ENCODE data around the gene MESD. TPM values are rescaled to one million over a fixed set of nuclear protein-coding genes. Genes with fewer than 3 reads are reported as not detected.

MESD gene
- polyA plus RNA-seq, 1 donor from 2014 or later, result 21.9 TPM

GRCh38 chr15:80951941-80952340 is 37.7 kb downstream of the MESD start:
- H3K4me1 Mint-ChIP-seq, result peaks cover 0 to 2% (median 0%) of the 10 kb centered on the region in 3 donors
- peaks cover 21% of the 10 kb centered on the region for H3K36me3 Mint-ChIP-seq
- H3K27ac Mint-ChIP-seq, result no peak overlapping the region
- H3K27me3 Mint-ChIP-seq, result no peaks in the 10 kb centered on the region
- H3K4me3 Mint-ChIP-seq, result no peak overlapping the region
- no peaks in the 10 kb centered on the region for H3K9me3 Mint-ChIP-seq

GRCh38 chr15:80950291-80951078 is 39.1 kb downstream of the MESD start:
- Mint-ChIP-seq H3K4me3 (no peak overlapping the region), H3K27ac (no peak overlapping the region), H3K9me3 (no peaks in the 10 kb centered on the region), H3K36me3 (peaks cover 24% of the 10 kb centered on the region), H3K4me1 (peaks cover 7 to 8% (median 8%) of the 10 kb centered on the region in 3 donors), H3K27me3 (no peaks in the 10 kb centered on the region)

GRCh38 chr15:80949756-80950155 is 39.9 kb downstream of the MESD start:
- H3K36me3 Mint-ChIP-seq, result peaks cover 24% of the 10 kb centered on the region
- H3K27ac Mint-ChIP-seq, result no peak overlapping the region
- peaks cover 8 to 10% (median 9%) of the 10 kb centered on the region in 3 donors for H3K4me1 Mint-ChIP-seq
- no peaks in the 10 kb centered on the region for H3K27me3 Mint-ChIP-seq
- no peak overlapping the region for H3K4me3 Mint-ChIP-seq
- no peaks in the 10 kb centered on the region for H3K9me3 Mint-ChIP-seq

- peaks cover 23% of the 10 kb centered on the region for H3K36me3 Mint-ChIP-seq
- H3K4me3 Mint-ChIP-seq, result no peak overlapping the region
- H3K9me3 Mint-ChIP-seq, result no peaks in the 10 kb centered on the region
- no peak overlapping the region for H3K27ac Mint-ChIP-seq
- peaks cover 8 to 10% (median 9%) of the 10 kb centered on the region in 3 donors for H3K4me1 Mint-ChIP-seq
- no peaks in the 10 kb centered on the region for H3K27me3 Mint-ChIP-seq
Measured at GRCh38 chr15:80948651-80949292, 40.8 kb downstream of the MESD start.

DNA sequence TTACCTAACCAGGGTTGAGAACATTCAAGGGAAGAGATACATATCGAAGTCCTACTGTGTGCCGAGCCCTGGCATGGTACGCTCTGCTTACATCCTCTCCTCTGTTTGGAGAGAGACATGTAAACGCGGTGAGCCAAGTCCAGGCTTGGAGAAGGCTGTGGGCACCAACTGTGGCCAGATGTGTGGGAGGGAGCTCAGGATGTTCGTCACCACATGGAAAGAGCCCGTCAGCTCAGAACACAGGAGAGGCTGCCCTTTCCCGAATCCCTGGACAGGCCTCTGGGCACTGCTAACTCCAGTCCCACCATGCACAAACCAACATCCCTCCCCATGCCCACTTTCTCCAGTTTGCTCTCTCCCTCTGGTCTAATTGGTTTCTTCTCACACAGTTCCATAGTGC is 43.0 kb downstream of the MESD start:
- peaks cover 8 to 10% (median 9%) of the 10 kb centered on the region in 3 donors for H3K4me1 Mint-ChIP-seq
- no peaks in the 10 kb centered on the region for H3K9me3 Mint-ChIP-seq
- H3K27me3 Mint-ChIP-seq, result no peaks in the 10 kb centered on the region
- H3K4me3 Mint-ChIP-seq, result no peak overlapping the region
- peaks cover 22% of the 10 kb centered on the region for H3K36me3 Mint-ChIP-seq
- peak overlapping the region in 1 of 3 donors; percentile 18 for H3K27ac Mint-ChIP-seq

GRCh38 chr15:80945605-80946004 is 44.0 kb downstream of the MESD start:
- no peaks in the 10 kb centered on the region for H3K27me3 Mint-ChIP-seq
- H3K4me1 Mint-ChIP-seq, result peaks cover 8 to 10% (median 9%) of the 10 kb centered on the region in 3 donors
- peaks cover 19% of the 10 kb centered on the region for H3K36me3 Mint-ChIP-seq
- H3K4me3 Mint-ChIP-seq, result no peak overlapping the region
- H3K27ac Mint-ChIP-seq, result no peak overlapping the region
- H3K9me3 Mint-ChIP-seq, result no peaks in the 10 kb centered on the region

DNA sequence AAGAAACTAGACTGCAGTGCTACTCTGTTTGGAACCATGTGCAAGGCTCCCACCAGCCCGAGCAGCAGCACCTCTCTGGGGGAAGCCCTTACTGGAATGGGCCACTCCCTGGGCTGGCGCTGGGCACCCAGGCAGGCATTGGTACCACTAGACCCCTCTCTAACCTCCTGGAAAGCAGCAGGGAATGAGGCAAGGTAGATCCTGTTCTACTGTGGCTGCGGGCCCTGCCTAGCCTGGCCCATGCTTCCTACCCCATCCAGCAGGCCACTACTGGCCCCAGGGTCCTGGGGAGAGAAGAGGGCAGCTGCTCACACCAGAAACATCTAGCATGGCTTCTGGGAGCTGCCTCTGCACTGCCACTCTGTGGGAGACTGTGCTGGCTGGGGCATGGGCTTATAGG is 44.8 kb downstream of the MESD start:
- no peaks in the 10 kb centered on the region for H3K9me3 Mint-ChIP-seq
- no peak overlapping the region for H3K4me3 Mint-ChIP-seq
- no peaks in the 10 kb centered on the region for H3K27me3 Mint-ChIP-seq
- H3K4me1 Mint-ChIP-seq, result peaks cover 8 to 10% (median 9%) of the 10 kb centered on the region in 3 donors
- peaks cover 19% of the 10 kb centered on the region for H3K36me3 Mint-ChIP-seq
- no peak overlapping the region for H3K27ac Mint-ChIP-seq

GRCh38 chr15:80942746-80943565 is 46.7 kb downstream of the MESD start:
- Mint-ChIP-seq H3K27ac (no peak overlapping the region), H3K4me1 (peaks cover 8 to 10% (median 9%) of the 10 kb centered on the region in 3 donors), H3K9me3 (no peaks in the 10 kb centered on the region), H3K27me3 (no peaks in the 10 kb centered on the region), H3K4me3 (peak overlapping the region in 1 of 4 donors; percentile 30), H3K36me3 (peaks cover 16% of the 10 kb centered on the region)

GRCh38 chr15:80942266-80942665 is 47.4 kb downstream of the MESD start:
- Mint-ChIP-seq H3K9me3 (no peaks in the 10 kb centered on the region), H3K27ac (no peak overlapping the region), H3K4me1 (peaks cover 8 to 10% (median 9%) of the 10 kb centered on the region in 3 donors), H3K36me3 (peaks cover 15% of the 10 kb centered on the region), H3K27me3 (no peaks in the 10 kb centered on the region), H3K4me3 (no peak overlapping the region)

DNA sequence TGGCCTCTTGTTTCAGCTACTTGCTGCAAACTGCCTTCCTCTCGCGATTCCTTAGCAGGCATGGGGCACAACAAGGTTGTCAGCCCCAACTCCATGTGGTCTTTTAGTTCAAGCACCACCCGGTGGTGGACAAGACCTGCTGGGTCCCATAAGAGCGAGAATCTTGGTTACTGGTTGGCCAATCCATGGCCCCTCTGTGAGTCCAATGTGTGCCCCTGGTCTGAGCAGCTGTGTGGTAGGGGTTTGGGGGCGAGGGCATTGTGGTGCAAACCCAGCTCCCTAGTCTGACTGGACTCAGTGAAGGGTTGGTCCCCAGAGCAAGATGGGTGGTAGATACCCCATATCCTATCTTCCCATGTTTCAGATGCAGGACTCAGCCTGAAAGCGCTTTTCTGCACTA is 48.8 kb downstream of the MESD start:
- no peaks in the 10 kb centered on the region for H3K9me3 Mint-ChIP-seq
- no peak overlapping the region for H3K4me3 Mint-ChIP-seq
- peaks cover 4 to 5% (median 5%) of the 10 kb centered on the region in 3 donors for H3K4me1 Mint-ChIP-seq
- no peak overlapping the region for H3K27ac Mint-ChIP-seq
- H3K27me3 Mint-ChIP-seq, result no peaks in the 10 kb centered on the region
- peaks cover 16% of the 10 kb centered on the region for H3K36me3 Mint-ChIP-seq

DNA sequence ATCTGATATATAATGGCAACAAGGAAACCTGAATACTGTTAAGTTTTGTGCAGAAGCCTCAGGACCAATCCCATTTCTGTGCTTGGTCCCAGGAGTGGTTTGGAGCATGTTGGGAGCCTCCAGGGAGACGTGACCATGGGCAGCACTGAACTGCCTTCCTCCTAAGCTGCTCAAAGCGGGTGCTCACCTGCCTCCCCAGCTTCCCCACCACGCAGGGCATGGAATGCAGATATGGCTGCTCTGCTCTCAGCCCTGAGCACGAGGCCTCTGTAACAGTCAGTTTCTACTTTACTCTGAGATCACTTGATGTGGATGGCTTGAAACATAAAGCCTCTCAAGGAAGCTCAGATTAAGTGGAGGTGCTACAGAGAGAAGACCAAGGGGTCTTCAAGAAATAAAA is 49.3 kb downstream of the MESD start:
- H3K27ac Mint-ChIP-seq, result no peak overlapping the region
- no peaks in the 10 kb centered on the region for H3K9me3 Mint-ChIP-seq
- H3K4me1 Mint-ChIP-seq, result peaks cover 0 to under 1% (median under 1%) of the 10 kb centered on the region in 3 donors
- H3K36me3 Mint-ChIP-seq, result peaks cover 16% of the 10 kb centered on the region
- no peaks in the 10 kb centered on the region for H3K27me3 Mint-ChIP-seq
- no peak overlapping the region for H3K4me3 Mint-ChIP-seq

GRCh38 chr15:80939216-80939615 is 50.4 kb downstream of the MESD start:
- Mint-ChIP-seq H3K4me3 (no peak overlapping the region), H3K27me3 (no peaks in the 10 kb centered on the region), H3K4me1 (no peaks in the 10 kb centered on the region), H3K9me3 (no peaks in the 10 kb centered on the region), H3K27ac (no peak overlapping the region), H3K36me3 (peaks cover 15% of the 10 kb centered on the region)

DNA sequence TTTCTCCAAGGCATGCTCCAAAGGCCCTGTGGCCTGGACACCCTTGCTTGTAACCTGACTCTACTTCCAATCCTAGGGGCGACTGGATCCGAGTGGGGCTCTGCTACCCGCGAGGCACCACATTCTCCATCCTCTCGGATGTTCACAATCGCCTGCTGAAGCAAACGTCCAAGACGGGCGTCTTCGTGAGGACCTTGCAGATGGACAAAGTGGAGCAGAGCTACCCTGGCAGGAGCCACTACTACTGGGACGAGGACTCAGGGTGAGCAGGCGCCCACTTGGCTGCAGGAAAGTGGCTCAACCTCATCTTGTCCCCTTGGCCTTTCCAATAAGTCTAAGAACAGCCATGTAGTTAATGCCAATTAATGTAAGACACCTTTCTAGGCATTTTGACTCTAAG is 51.9 kb downstream of the MESD start:
- H3K27ac Mint-ChIP-seq, result no peak overlapping the region
- H3K36me3 Mint-ChIP-seq, result peaks cover 15% of the 10 kb centered on the region
- no peak overlapping the region for H3K4me3 Mint-ChIP-seq
- no peaks in the 10 kb centered on the region for H3K4me1 Mint-ChIP-seq
- no peaks in the 10 kb centered on the region for H3K9me3 Mint-ChIP-seq
- H3K27me3 Mint-ChIP-seq, result no peaks in the 10 kb centered on the region

- no peaks in the 10 kb centered on the region for H3K4me1 Mint-ChIP-seq
- H3K4me3 Mint-ChIP-seq, result no peak overlapping the region
- no peak overlapping the region for H3K27ac Mint-ChIP-seq
- peaks cover 14% of the 10 kb centered on the region for H3K36me3 Mint-ChIP-seq
- no peaks in the 10 kb centered on the region for H3K27me3 Mint-ChIP-seq
- no peaks in the 10 kb centered on the region for H3K9me3 Mint-ChIP-seq
Measured at GRCh38 chr15:80936288-80937078, 53.1 kb downstream of the MESD start.

All from IgD-negative memory B cell (primary cell).